HepG2 (cell line): ENCODE data around the gene SYNJ2. TPM values are rescaled to one million over a fixed set of nuclear protein-coding genes. Genes with fewer than 3 reads are reported as not detected.
A peak's percentile ranks its signal among the peaks of the same experiment; 100 is the strongest.

Experiments
- CENPT ChIP-seq: sonication (generic); formaldehyde crosslinking; IDR thresholded peaks from 2 replicates; pipeline ENCODE4 v1.8.0; 2022; ENCODE audit warnings: low read depth, mild to moderate bottlenecking, moderate library complexity, missing genetic modification reagents
- CHCHD3 ChIP-seq: sonication (generic); formaldehyde crosslinking; IDR thresholded peaks from 2 replicates; pipeline ENCODE4 v1.8.0; 2022; ENCODE audit warnings: mild to moderate bottlenecking, missing genetic modification reagents, moderate library complexity
- ERF ChIP-seq: IDR thresholded peaks from 2 replicates; pipeline ENCODE4 v1.6.1; 2018; ENCODE audit warnings: missing biosample characterization, missing genetic modification reagents
- FOXP1 ChIP-seq, 2 experiments: fragments of 450-650 bp in 1 of 2; IDR thresholded peaks; 2 replicates each; pipeline ENCODE4 v1.6.1; 2017 to 2018; ENCODE audit warnings: antibody characterized with exemption in 1 of 2
- POLR2G ChIP-seq: fragments of 200-400 bp; formaldehyde crosslinking; IDR thresholded peaks from 2 replicates; pipeline ENCODE4 v1.6.1; 2018; ENCODE audit warnings: mild to moderate bottlenecking, low read depth, low read length, moderate library complexity
- RARA ChIP-seq: IDR thresholded peaks from 2 replicates; pipeline ENCODE4 v1.6.1; 2016; ENCODE audit warnings: missing genetic modification reagents, missing compliant biosample characterization
- XRCC5 ChIP-seq: fragments of 200-400 bp; formaldehyde crosslinking; optimal IDR thresholded peaks from 2 replicates; pipeline ENCODE3; 2017; ENCODE audit warnings: mild to moderate bottlenecking, low read length
- ZKSCAN8 ChIP-seq: IDR thresholded peaks from 2 replicates; pipeline ENCODE4 v1.6.1; 2016; ENCODE audit warnings: borderline replicate concordance, missing genetic modification reagents, missing compliant biosample characterization
- ZNF10 ChIP-seq: sonication (generic); formaldehyde crosslinking; IDR thresholded peaks from 2 replicates; pipeline ENCODE4 v1.4.0; 2020; ENCODE audit warnings: mild to moderate bottlenecking, low read depth, missing genetic modification reagents, borderline replicate concordance
- ZNF24 ChIP-seq: fragments of 450-650 bp; IDR thresholded peaks from 2 replicates; pipeline ENCODE4 v1.6.1; 2017; ENCODE audit warnings: antibody characterized with exemption, mild to moderate bottlenecking
- ZNF749 ChIP-seq: sonication (generic); formaldehyde crosslinking; IDR thresholded peaks from 2 replicates; pipeline ENCODE4 v1.8.0; 2022; ENCODE audit warnings: mild to moderate bottlenecking, missing genetic modification reagents, moderate library complexity, borderline replicate concordance
- ZNF775 ChIP-seq: sonication (generic); formaldehyde crosslinking; IDR thresholded peaks from 2 replicates; pipeline ENCODE4 v1.4.0; 2020; ENCODE audit warnings: missing genetic modification reagents, mild to moderate bottlenecking, moderate library complexity, borderline replicate concordance
- ZNF816 ChIP-seq: sonication (generic); formaldehyde crosslinking; IDR thresholded peaks from 2 replicates; pipeline ENCODE4 v1.8.0; 2022; ENCODE audit warnings: missing genetic modification reagents, mild to moderate bottlenecking, borderline replicate concordance
- polyA plus RNA-seq, 8 experiments: library from polyadenylated mRNA; depleted of rRNA in 3 of 8; stranded (reverse) in 7 of 8; unstranded in 1 of 8; fragments of >200 nt; fragmentation: Illumina TruSeq in 4 of 8; extraction: Trizol in 4 of 8; gene quantifications; 2 replicates each; pipeline versions ENCODE4 v1.2.1 to v1.2.3, GENCODE V29; 2011 to 2016; ENCODE audit warnings: low read depth in 4 of 8, missing spikeins in 1 of 8, mixed read lengths in 1 of 8; ENCODE audit not compliant: insufficient read depth in 1 of 8
- total RNA-seq, 5 experiments: library from RNA; depleted of rRNA; stranded (reverse); fragments of >200 nt; fragmentation: Illumina TruSeq; extraction: Trizol; gene quantifications; 2 replicates each; pipeline ENCODE4 v1.2.3, GENCODE V29; 2016; ENCODE audit warnings: low read depth in 1 of 5
- TF ChIP-seq, protein P1 (sequence below): sonication (generic); formaldehyde crosslinking; IDR thresholded peaks from 2 replicates; pipeline ENCODE4 v1.4.0; 2020; ENCODE audit warnings: missing genetic modification reagents
- TF ChIP-seq, protein P2 (sequence below): sonication (generic); formaldehyde crosslinking; IDR thresholded peaks from 2 replicates; pipeline ENCODE4 v1.5.0; 2020; ENCODE audit warnings: missing genetic modification reagents
- TF ChIP-seq, protein P3 (sequence below): sonication (generic); formaldehyde crosslinking; IDR thresholded peaks from 2 replicates; pipeline ENCODE4 v1.8.1; 2022; ENCODE audit warnings: mild to moderate bottlenecking, missing genetic modification reagents
- TF ChIP-seq, protein P4 (sequence below): sonication (generic); formaldehyde crosslinking; IDR thresholded peaks from 2 replicates; pipeline ENCODE4 v1.8.0; 2022; ENCODE audit warnings: mild to moderate bottlenecking, missing genetic modification reagents, borderline replicate concordance
- TF ChIP-seq, protein P5 (sequence below): sonication (generic); formaldehyde crosslinking; IDR thresholded peaks from 2 replicates; pipeline ENCODE4 v1.4.0; 2020; ENCODE audit warnings: missing genetic modification reagents

The SYNJ2 gene
- total and polyA plus RNA-seq, 2 of the 13 experiments (the other 11 are each of a cell fraction or from before 2014, with no cell fraction given) = 39.1 to 57.6 TPM

DNA sequence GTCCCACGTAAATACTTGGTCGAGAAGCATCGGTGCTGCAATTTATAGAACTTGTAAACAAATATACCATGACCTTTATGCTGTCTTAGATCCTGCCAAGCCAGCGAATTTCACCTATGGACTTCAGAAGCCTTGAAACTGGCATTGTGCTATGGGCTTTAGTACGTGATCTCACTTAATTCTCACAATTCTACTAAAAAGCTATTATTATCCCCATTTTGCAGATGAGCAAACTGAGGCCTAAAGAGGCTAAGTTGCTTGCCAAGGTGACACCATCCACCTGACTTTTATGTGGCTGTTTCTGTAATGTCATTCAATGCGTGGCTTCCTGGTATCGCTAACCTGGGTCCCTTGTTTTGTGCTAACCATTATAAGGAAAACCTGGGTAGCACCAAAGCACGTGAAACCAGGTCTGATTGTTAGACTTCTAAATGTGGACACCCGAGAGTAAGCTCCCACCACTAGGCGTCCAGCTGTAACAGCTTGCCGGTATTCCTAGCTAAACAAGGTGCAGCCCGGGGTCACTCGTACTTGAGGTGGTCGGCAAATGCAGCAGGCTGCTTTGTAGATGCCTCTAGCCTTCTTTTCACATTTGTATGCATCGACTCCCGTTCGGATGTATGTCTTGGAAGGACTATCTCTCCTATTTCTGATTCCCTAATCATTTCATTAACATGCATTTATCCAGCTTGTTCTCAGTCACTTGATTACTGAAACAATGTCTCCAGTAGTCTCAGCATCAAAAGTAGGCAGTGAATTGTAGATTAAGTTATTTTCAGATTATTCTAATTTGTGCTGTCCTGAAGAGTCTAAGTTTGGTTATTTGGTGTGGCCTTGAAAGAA lies 1.1 kb downstream of the SYNJ2 start (continued):
- TF ChIP-seq, protein P1, sequence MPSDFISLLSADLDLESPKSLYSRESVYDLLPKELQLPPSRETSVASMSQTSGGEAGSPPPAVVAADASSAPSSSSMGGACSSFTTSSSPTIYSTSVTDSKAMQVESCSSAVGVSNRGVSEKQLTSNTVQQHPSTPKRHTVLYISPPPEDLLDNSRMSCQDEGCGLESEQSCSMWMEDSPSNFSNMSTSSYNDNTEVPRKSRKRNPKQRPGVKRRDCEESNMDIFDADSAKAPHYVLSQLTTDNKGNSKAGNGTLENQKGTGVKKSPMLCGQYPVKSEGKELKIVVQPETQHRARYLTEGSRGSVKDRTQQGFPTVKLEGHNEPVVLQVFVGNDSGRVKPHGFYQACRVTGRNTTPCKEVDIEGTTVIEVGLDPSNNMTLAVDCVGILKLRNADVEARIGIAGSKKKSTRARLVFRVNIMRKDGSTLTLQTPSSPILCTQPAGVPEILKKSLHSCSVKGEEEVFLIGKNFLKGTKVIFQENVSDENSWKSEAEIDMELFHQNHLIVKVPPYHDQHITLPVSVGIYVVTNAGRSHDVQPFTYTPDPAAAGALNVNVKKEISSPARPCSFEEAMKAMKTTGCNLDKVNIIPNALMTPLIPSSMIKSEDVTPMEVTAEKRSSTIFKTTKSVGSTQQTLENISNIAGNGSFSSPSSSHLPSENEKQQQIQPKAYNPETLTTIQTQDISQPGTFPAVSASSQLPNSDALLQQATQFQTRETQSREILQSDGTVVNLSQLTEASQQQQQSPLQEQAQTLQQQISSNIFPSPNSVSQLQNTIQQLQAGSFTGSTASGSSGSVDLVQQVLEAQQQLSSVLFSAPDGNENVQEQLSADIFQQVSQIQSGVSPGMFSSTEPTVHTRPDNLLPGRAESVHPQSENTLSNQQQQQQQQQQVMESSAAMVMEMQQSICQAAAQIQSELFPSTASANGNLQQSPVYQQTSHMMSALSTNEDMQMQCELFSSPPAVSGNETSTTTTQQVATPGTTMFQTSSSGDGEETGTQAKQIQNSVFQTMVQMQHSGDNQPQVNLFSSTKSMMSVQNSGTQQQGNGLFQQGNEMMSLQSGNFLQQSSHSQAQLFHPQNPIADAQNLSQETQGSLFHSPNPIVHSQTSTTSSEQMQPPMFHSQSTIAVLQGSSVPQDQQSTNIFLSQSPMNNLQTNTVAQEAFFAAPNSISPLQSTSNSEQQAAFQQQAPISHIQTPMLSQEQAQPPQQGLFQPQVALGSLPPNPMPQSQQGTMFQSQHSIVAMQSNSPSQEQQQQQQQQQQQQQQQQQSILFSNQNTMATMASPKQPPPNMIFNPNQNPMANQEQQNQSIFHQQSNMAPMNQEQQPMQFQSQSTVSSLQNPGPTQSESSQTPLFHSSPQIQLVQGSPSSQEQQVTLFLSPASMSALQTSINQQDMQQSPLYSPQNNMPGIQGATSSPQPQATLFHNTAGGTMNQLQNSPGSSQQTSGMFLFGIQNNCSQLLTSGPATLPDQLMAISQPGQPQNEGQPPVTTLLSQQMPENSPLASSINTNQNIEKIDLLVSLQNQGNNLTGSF (CRISPR knock-in tag) = no peak
- peak; percentile 33; the same call in 1 of the 2 replicates for TF ChIP-seq ERF (CRISPR knock-in tag)
- TF ChIP-seq, protein P2, sequence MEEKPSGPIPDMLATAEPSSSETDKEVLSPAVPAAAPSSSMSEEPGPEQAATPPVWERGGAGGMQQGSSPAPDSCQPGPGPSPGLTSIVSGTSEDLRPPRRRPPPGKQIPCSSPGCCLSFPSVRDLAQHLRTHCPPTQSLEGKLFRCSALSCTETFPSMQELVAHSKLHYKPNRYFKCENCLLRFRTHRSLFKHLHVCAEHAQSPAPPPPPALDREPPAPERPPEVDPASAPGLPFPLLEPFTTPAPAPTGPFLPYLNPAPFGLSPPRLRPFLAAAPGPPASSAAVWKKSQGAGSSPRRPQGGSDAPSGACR (CRISPR knock-in tag) = no peak
- peak; percentile 50 for TF ChIP-seq XRCC5
- no peak for TF ChIP-seq POLR2G
- TF ChIP-seq ZNF775 (CRISPR knock-in tag) = no peak
- TF ChIP-seq, protein P3, sequence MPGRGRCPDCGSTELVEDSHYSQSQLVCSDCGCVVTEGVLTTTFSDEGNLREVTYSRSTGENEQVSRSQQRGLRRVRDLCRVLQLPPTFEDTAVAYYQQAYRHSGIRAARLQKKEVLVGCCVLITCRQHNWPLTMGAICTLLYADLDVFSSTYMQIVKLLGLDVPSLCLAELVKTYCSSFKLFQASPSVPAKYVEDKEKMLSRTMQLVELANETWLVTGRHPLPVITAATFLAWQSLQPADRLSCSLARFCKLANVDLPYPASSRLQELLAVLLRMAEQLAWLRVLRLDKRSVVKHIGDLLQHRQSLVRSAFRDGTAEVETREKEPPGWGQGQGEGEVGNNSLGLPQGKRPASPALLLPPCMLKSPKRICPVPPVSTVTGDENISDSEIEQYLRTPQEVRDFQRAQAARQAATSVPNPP = no peak
- TF ChIP-seq ZNF749 (CRISPR knock-in tag) = no peak
- no peak for TF ChIP-seq ZNF10 (CRISPR knock-in tag)
- TF ChIP-seq CHCHD3 (CRISPR knock-in tag) = no peak
- TF ChIP-seq ZNF24 = peak; percentile 42; the same call in 1 of the 2 replicates
- TF ChIP-seq FOXP1 (IDR thresholded peaks at IDR 0.05) = no peak
- TF ChIP-seq FOXP1 (CRISPR knock-in tag; IDR thresholded peaks at IDR 0.05) = no peak
- TF ChIP-seq RARA (CRISPR knock-in tag) = peak; percentile 71
- no peak; the same call in 1 of the 2 replicates for TF ChIP-seq ZKSCAN8 (CRISPR knock-in tag)
- TF ChIP-seq ZNF816 (CRISPR knock-in tag) = peak; percentile 63
- TF ChIP-seq, protein P4, sequence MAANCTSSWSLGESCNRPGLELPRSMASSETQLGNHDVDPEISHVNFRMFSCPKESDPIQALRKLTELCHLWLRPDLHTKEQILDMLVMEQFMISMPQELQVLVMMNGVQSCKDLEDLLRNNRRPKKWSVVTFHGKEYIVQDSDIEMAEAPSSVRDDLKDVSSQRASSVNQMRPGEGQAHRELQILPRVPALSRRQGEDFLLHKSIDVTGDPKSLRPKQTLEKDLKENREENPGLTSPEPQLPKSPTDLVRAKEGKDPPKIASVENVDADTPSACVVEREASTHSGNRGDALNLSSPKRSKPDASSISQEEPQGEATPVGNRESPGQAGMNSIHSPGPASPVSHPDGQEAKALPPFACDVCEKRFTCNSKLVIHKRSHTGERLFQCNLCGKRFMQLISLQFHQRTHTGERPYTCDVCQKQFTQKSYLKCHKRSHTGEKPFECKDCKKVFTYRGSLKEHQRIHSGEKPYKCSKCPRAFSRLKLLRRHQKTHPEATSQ (CRISPR knock-in tag) = no peak
- TF ChIP-seq CENPT = no peak
- TF ChIP-seq, protein P5, sequence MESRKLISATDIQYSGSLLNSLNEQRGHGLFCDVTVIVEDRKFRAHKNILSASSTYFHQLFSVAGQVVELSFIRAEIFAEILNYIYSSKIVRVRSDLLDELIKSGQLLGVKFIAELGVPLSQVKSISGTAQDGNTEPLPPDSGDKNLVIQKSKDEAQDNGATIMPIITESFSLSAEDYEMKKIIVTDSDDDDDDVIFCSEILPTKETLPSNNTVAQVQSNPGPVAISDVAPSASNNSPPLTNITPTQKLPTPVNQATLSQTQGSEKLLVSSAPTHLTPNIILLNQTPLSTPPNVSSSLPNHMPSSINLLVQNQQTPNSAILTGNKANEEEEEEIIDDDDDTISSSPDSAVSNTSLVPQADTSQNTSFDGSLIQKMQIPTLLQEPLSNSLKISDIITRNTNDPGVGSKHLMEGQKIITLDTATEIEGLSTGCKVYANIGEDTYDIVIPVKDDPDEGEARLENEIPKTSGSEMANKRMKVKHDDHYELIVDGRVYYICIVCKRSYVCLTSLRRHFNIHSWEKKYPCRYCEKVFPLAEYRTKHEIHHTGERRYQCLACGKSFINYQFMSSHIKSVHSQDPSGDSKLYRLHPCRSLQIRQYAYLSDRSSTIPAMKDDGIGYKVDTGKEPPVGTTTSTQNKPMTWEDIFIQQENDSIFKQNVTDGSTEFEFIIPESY (CRISPR knock-in tag) = 0 out of 2 replicates have a peak, but pooled peaks have one; percentile 19
